ENCODE data around the gene ARL5C.

Gene ARL5C

GRCh38 chr17:39167476-39167875 lies 1.5 kb upstream of the ARL5C start:
- DNase-seq (ENCODE audit: low read depth): no peak

GRCh38 chr17:39166437-39167335 lies 725 bp upstream of the ARL5C start:
- DNase-seq (ENCODE audit: low read depth): no peak

- DNase-seq (ENCODE audit: low read depth): no peak
These were observed 652 bp downstream of the ARL5C start for GRCh38 chr17:39165178-39165840.

GRCh38 chr17:39164675-39165143 lies 1.3 kb downstream of the ARL5C start:
- DNase-seq (ENCODE audit: low read depth): peak; percentile 94

- DNase-seq (ENCODE audit: low read depth): no peak
These were observed 4.0 kb downstream of the ARL5C start for GRCh38 chr17:39161962-39162361.

- no peak for DNase-seq (ENCODE audit: low read depth)
These were observed 7.3 kb downstream of the ARL5C start for GRCh38 chr17:39158623-39159022.

- DNase-seq (ENCODE audit: low read depth): no peak
These were observed 9.5 kb downstream of the ARL5C start for GRCh38 chr17:39156491-39156890.

- no peak for DNase-seq (ENCODE audit: low read depth)
These were observed 10.3 kb downstream of the ARL5C start for GRCh38 chr17:39155654-39156053.

GRCh38 chr17:39153599-39154051 lies 12.3 kb downstream of the ARL5C start:
- DNase-seq (ENCODE audit: low read depth): peak; percentile 92

GRCh38 chr17:39151943-39152818 lies 13.8 kb downstream of the ARL5C start:
- no peak for DNase-seq (ENCODE audit: low read depth)

- DNase-seq (ENCODE audit: low read depth): no peak
These were observed 14.6 kb downstream of the ARL5C start, which contains the start of gene PLXDC1 for GRCh38 chr17:39151150-39151942. Gene PLXDC1 (minus strand): TSS chr17:39151637. CDS start chr17:39151437, 200 bp downstream.

GRCh38 chr17:39150795-39151149 lies 15.2 kb downstream of the ARL5C start:
- no peak for DNase-seq (ENCODE audit: low read depth)

- DNase-seq (ENCODE audit: low read depth): no peak
These were observed 15.8 kb downstream of the ARL5C start for GRCh38 chr17:39150104-39150634.

GRCh38 chr17:39147221-39148185 lies 18.5 kb downstream of the ARL5C start:
- no peak for DNase-seq (ENCODE audit: low read depth)

- no peak for DNase-seq (ENCODE audit: low read depth)
These were observed 19.7 kb downstream of the ARL5C start for GRCh38 chr17:39146273-39146672.

- DNase-seq (ENCODE audit: low read depth): no peak
These were observed 20.8 kb downstream of the ARL5C start for GRCh38 chr17:39145143-39145542.

GRCh38 chr17:39144416-39144840 lies 21.5 kb downstream of the ARL5C start:
- peak; percentile 74 for DNase-seq (ENCODE audit: low read depth)

- no peak for DNase-seq (ENCODE audit: low read depth)
These were observed 22.3 kb downstream of the ARL5C start for GRCh38 chr17:39143552-39144093.

- no peak for DNase-seq (ENCODE audit: low read depth)
These were observed 23.9 kb downstream of the ARL5C start for GRCh38 chr17:39141915-39142664.
